ENCODE measurements around the gene EEF1A2.

EEF1A2 gene

GRCh38 chr20:63498960-63499337, at the start of gene EEF1A2:
EEF1A2 (minus strand) TSS chr20:63499083; CDS start chr20:63497763, 1,320 bp downstream.
- Histone ChIP-seq H3K27ac (ENCODE audit: low read length) (no peak within 1 kb of the TSS), H2AFZ (ENCODE audit: low read depth, low read length) (no peak within 1 kb of the TSS), H3K4me2 (ENCODE audit: insufficient read depth, low read length) (no peak within 1 kb of the TSS), H3K36me3 (ENCODE audit: insufficient read depth, low read length) (no peaks in the 10 kb centered on the region), H3K4me3 (ENCODE audit: low read depth in 1 of 2, low read length in 2 of 2) (no peak within 1 kb of the TSS), H3K9ac (ENCODE audit: low read depth, low read length) (no peak within 1 kb of the TSS), H3K9me3 (ENCODE audit: insufficient read depth, low read length, severe bottlenecking) (no peaks in the 10 kb centered on the region), H4K20me1 (ENCODE audit: insufficient read depth, low read length) (peaks cover 13% of the 10 kb centered on the region; the same call in 1 of the 2 replicates), H3K4me1 (ENCODE audit: insufficient read depth, low read length) (peaks cover 9% of the 10 kb centered on the region), H3K27me3 (ENCODE audit: insufficient read depth, low read length, poor library complexity) (no peaks in the 10 kb centered on the region), H3K79me2 (ENCODE audit: insufficient read depth, low read length) (no peaks in the 10 kb centered on the region)
- ATAC-seq (ENCODE audit: insufficient read depth, low read depth) (no peak), DNase-seq (no peak)
- TF ChIP-seq EZH2 (IDR thresholded peaks at IDR 0.05; ENCODE audit: borderline replicate concordance, low read depth, low read length, severe bottlenecking), result no peak
- no peak for TF ChIP-seq CTCF (IDR thresholded peaks at IDR 0.05; ENCODE audit: borderline replicate concordance, extremely low read depth, low read length, poor library complexity, severe bottlenecking)

GRCh38 chr20:63548542-63548941, 49.7 kb upstream of the EEF1A2 start:
- peaks cover 18% of the 10 kb centered on the region for H3K4me1 ChIP-seq (ENCODE audit: insufficient read depth, low read length)
- no peaks in the 10 kb centered on the region for H3K36me3 ChIP-seq (ENCODE audit: insufficient read depth, low read length)
- H4K20me1 ChIP-seq (ENCODE audit: insufficient read depth, low read length), result peaks cover 3% of the 10 kb centered on the region; the same call in 1 of the 2 replicates
- no peak for DNase-seq
- H3K4me3 ChIP-seq (ENCODE audit: low read depth in 1 of 2, low read length in 2 of 2), result no peak overlapping the region
- no peak overlapping the region for H2AFZ ChIP-seq (ENCODE audit: low read depth, low read length)
- no peak overlapping the region for H3K4me2 ChIP-seq (ENCODE audit: insufficient read depth, low read length)
- H3K27me3 ChIP-seq (ENCODE audit: insufficient read depth, low read length, poor library complexity), result peaks cover 4% of the 10 kb centered on the region
- no peak overlapping the region for H3K27ac ChIP-seq (ENCODE audit: low read length)
- no peak overlapping the region for H3K9ac ChIP-seq (ENCODE audit: low read depth, low read length)
- no peaks in the 10 kb centered on the region for H3K9me3 ChIP-seq (ENCODE audit: insufficient read depth, low read length, severe bottlenecking)
- H3K79me2 ChIP-seq (ENCODE audit: insufficient read depth, low read length), result no peaks in the 10 kb centered on the region
- TF ChIP-seq EZH2 (IDR thresholded peaks at IDR 0.05; ENCODE audit: borderline replicate concordance, low read depth, low read length, severe bottlenecking), result no peak
- TF ChIP-seq CTCF (IDR thresholded peaks at IDR 0.05; ENCODE audit: borderline replicate concordance, extremely low read depth, low read length, poor library complexity, severe bottlenecking), result no peak
- no peak for ATAC-seq (ENCODE audit: insufficient read depth, low read depth)

- DNase-seq (no peak), ATAC-seq (ENCODE audit: insufficient read depth, low read depth) (no peak)
- Histone ChIP-seq H3K36me3 (ENCODE audit: insufficient read depth, low read length) (no peaks in the 10 kb centered on the region), H3K9me3 (ENCODE audit: insufficient read depth, low read length, severe bottlenecking) (no peaks in the 10 kb centered on the region), H2AFZ (ENCODE audit: low read depth, low read length) (no peak within 1 kb of the TSS), H3K4me1 (ENCODE audit: insufficient read depth, low read length) (peaks cover 11% of the 10 kb centered on the region), H3K79me2 (ENCODE audit: insufficient read depth, low read length) (no peaks in the 10 kb centered on the region), H3K9ac (ENCODE audit: low read depth, low read length) (no peak within 1 kb of the TSS), H3K27me3 (ENCODE audit: insufficient read depth, low read length, poor library complexity) (peaks cover 4% of the 10 kb centered on the region), H3K4me3 (ENCODE audit: low read depth in 1 of 2, low read length in 2 of 2) (no peak within 1 kb of the TSS), H4K20me1 (ENCODE audit: insufficient read depth, low read length) (peaks cover 7% of the 10 kb centered on the region), H3K4me2 (ENCODE audit: insufficient read depth, low read length) (no peak within 1 kb of the TSS), H3K27ac (ENCODE audit: low read length) (no peak within 1 kb of the TSS)
- no peak for TF ChIP-seq EZH2 (IDR thresholded peaks at IDR 0.05; ENCODE audit: borderline replicate concordance, low read depth, low read length, severe bottlenecking)
- no peak for TF ChIP-seq CTCF (IDR thresholded peaks at IDR 0.05; ENCODE audit: borderline replicate concordance, extremely low read depth, low read length, poor library complexity, severe bottlenecking)
Measured at GRCh38 chr20:63547725-63548480, 49.0 kb upstream of the EEF1A2 start, which contains the start of gene SRMS. SRMS (minus strand) TSS chr20:63547749; CDS start chr20:63547463, 286 bp downstream.

Data from DND-41 (cell line).